Measurements from ENCODE around the gene VPS41.

The VPS41 gene

GRCh38 chr7:38817526-38817925 lies 91.5 kb downstream of the VPS41 start:
- H3K4me3 ChIP-seq (ENCODE audit: low read depth in 1 of 2, low read length in 2 of 2): no peak overlapping the region
- no peak overlapping the region for H3K27ac ChIP-seq (ENCODE audit: low read length)
- no peaks in the 10 kb centered on the region for H3K27me3 ChIP-seq (ENCODE audit: insufficient read depth, low read length, poor library complexity)
- no peaks in the 10 kb centered on the region for H3K4me1 ChIP-seq (ENCODE audit: insufficient read depth, low read length)
- H4K20me1 ChIP-seq (ENCODE audit: insufficient read depth, low read length): no peaks in the 10 kb centered on the region
- no peak overlapping the region for H3K4me2 ChIP-seq (ENCODE audit: insufficient read depth, low read length)
- no peaks in the 10 kb centered on the region for H3K9me3 ChIP-seq (ENCODE audit: insufficient read depth, low read length, severe bottlenecking)
- TF ChIP-seq CTCF (IDR thresholded peaks at IDR 0.05; ENCODE audit: borderline replicate concordance, extremely low read depth, low read length, poor library complexity, severe bottlenecking) (no peak), EZH2 (IDR thresholded peaks at IDR 0.05; ENCODE audit: borderline replicate concordance, low read depth, low read length, severe bottlenecking) (no peak)
- peaks cover 32% of the 10 kb centered on the region for H3K36me3 ChIP-seq (ENCODE audit: insufficient read depth, low read length)
- no peak overlapping the region for H3K9ac ChIP-seq (ENCODE audit: low read depth, low read length)
- no peak overlapping the region for H2AFZ ChIP-seq (ENCODE audit: low read depth, low read length)
- no peaks in the 10 kb centered on the region for H3K79me2 ChIP-seq (ENCODE audit: insufficient read depth, low read length)
- ATAC-seq (ENCODE audit: insufficient read depth, low read depth) (no peak), DNase-seq (no peak)

- DNase-seq: no peak
These were observed 95.2 kb downstream of the VPS41 start for GRCh38 chr7:38813768-38814167.

GRCh38 chr7:38806912-38807311 lies 102.1 kb downstream of the VPS41 start:
- Histone ChIP-seq H3K36me3 (ENCODE audit: insufficient read depth, low read length) (no peaks in the 10 kb centered on the region), H3K27ac (ENCODE audit: low read length) (no peak overlapping the region), H4K20me1 (ENCODE audit: insufficient read depth, low read length) (no peaks in the 10 kb centered on the region), H3K27me3 (ENCODE audit: insufficient read depth, low read length, poor library complexity) (no peaks in the 10 kb centered on the region), H3K9me3 (ENCODE audit: insufficient read depth, low read length, severe bottlenecking) (no peaks in the 10 kb centered on the region), H3K9ac (ENCODE audit: low read depth, low read length) (no peak overlapping the region), H3K4me3 (ENCODE audit: low read depth in 1 of 2, low read length in 2 of 2) (no peak overlapping the region), H2AFZ (ENCODE audit: low read depth, low read length) (no peak overlapping the region), H3K4me2 (ENCODE audit: insufficient read depth, low read length) (no peak overlapping the region), H3K4me1 (ENCODE audit: insufficient read depth, low read length) (no peaks in the 10 kb centered on the region), H3K79me2 (ENCODE audit: insufficient read depth, low read length) (no peaks in the 10 kb centered on the region)
- ATAC-seq (ENCODE audit: insufficient read depth, low read depth) (no peak), DNase-seq (no peak)
- TF ChIP-seq CTCF (IDR thresholded peaks at IDR 0.05; ENCODE audit: borderline replicate concordance, extremely low read depth, low read length, poor library complexity, severe bottlenecking) (no peak), EZH2 (IDR thresholded peaks at IDR 0.05; ENCODE audit: borderline replicate concordance, low read depth, low read length, severe bottlenecking) (no peak)

More at GRCh38 chr7:38813768-38814167, 95.2 kb downstream of the VPS41 start:
- no peaks in the 10 kb centered on the region for H3K4me1 ChIP-seq (ENCODE audit: insufficient read depth, low read length)
- no peaks in the 10 kb centered on the region for H4K20me1 ChIP-seq (ENCODE audit: insufficient read depth, low read length)
- no peak overlapping the region for H3K9ac ChIP-seq (ENCODE audit: low read depth, low read length)
- H3K27ac ChIP-seq (ENCODE audit: low read length): no peak overlapping the region
- no peaks in the 10 kb centered on the region for H3K79me2 ChIP-seq (ENCODE audit: insufficient read depth, low read length)
- H3K36me3 ChIP-seq (ENCODE audit: insufficient read depth, low read length): peaks cover 24% of the 10 kb centered on the region
- no peaks in the 10 kb centered on the region for H3K9me3 ChIP-seq (ENCODE audit: insufficient read depth, low read length, severe bottlenecking)
- no peaks in the 10 kb centered on the region for H3K27me3 ChIP-seq (ENCODE audit: insufficient read depth, low read length, poor library complexity)
- H3K4me3 ChIP-seq (ENCODE audit: low read depth in 1 of 2, low read length in 2 of 2): no peak overlapping the region
- H2AFZ ChIP-seq (ENCODE audit: low read depth, low read length): no peak overlapping the region
- no peak overlapping the region for H3K4me2 ChIP-seq (ENCODE audit: insufficient read depth, low read length)
- TF ChIP-seq EZH2 (IDR thresholded peaks at IDR 0.05; ENCODE audit: borderline replicate concordance, low read depth, low read length, severe bottlenecking) (no peak), CTCF (IDR thresholded peaks at IDR 0.05; ENCODE audit: borderline replicate concordance, extremely low read depth, low read length, poor library complexity, severe bottlenecking) (no peak)
- ATAC-seq (ENCODE audit: insufficient read depth, low read depth): no peak

GRCh38 chr7:38801786-38802185 lies 107.2 kb downstream of the VPS41 start:
- Histone ChIP-seq H3K27ac (ENCODE audit: low read length) (no peak overlapping the region), H3K4me1 (ENCODE audit: insufficient read depth, low read length) (no peaks in the 10 kb centered on the region), H3K4me2 (ENCODE audit: insufficient read depth, low read length) (no peak overlapping the region), H3K4me3 (ENCODE audit: low read depth in 1 of 2, low read length in 2 of 2) (no peak overlapping the region), H3K79me2 (ENCODE audit: insufficient read depth, low read length) (no peaks in the 10 kb centered on the region), H4K20me1 (ENCODE audit: insufficient read depth, low read length) (no peaks in the 10 kb centered on the region), H3K27me3 (ENCODE audit: insufficient read depth, low read length, poor library complexity) (no peaks in the 10 kb centered on the region), H3K9ac (ENCODE audit: low read depth, low read length) (no peak overlapping the region), H3K9me3 (ENCODE audit: insufficient read depth, low read length, severe bottlenecking) (no peaks in the 10 kb centered on the region), H2AFZ (ENCODE audit: low read depth, low read length) (no peak overlapping the region), H3K36me3 (ENCODE audit: insufficient read depth, low read length) (no peaks in the 10 kb centered on the region)
- ATAC-seq (ENCODE audit: insufficient read depth, low read depth) (no peak), DNase-seq (no peak)
- no peak for TF ChIP-seq EZH2 (IDR thresholded peaks at IDR 0.05; ENCODE audit: borderline replicate concordance, low read depth, low read length, severe bottlenecking)
- TF ChIP-seq CTCF (IDR thresholded peaks at IDR 0.05; ENCODE audit: borderline replicate concordance, extremely low read depth, low read length, poor library complexity, severe bottlenecking): no peak

All from DND-41 (cell line).